Dendritic cell treated with granulocyte-macrophage colony-stimulating factor and Interleukin-4, amounts not matched to agents 40 ng/mL and 50 ng/mL, for 4 days (primary cell): Measurements from ENCODE around the gene MT4.

Source experiments
- H3K27ac Mint-ChIP-seq: one replicate; pipeline ENCODE4 v1.8.0; 2022; ENCODE audit warnings: mild to moderate bottlenecking, mixed read lengths
- H3K27me3 Mint-ChIP-seq: one replicate; pipeline ENCODE4 v1.8.0; 2022; ENCODE audit warnings: mild to moderate bottlenecking, mixed read lengths
- H3K36me3 Mint-ChIP-seq: one replicate; pipeline ENCODE4 v1.8.0; 2022; ENCODE audit warnings: low read depth, mixed read lengths
- H3K4me1 Mint-ChIP-seq: one replicate; pipeline ENCODE4 v1.8.0; 2022; ENCODE audit warnings: low read depth, mixed read lengths
- H3K4me3 Mint-ChIP-seq: one replicate; pipeline ENCODE4 v1.8.0; 2022; ENCODE audit warnings: mild to moderate bottlenecking, moderate library complexity, mixed read lengths
- H3K9me3 Mint-ChIP-seq: one replicate; pipeline ENCODE4 v1.8.0; 2022; ENCODE audit warnings: mixed read lengths
- intact Hi-C: fragments of 100-400 bp; cut with micrococcal nuclease; formaldehyde crosslinking; loops from one replicate; pipeline ENCODE4 v1.15.0; 2022

The MT4 gene

GRCh38 chr16:56564793-56565477, at the start of gene MT4:
MT4 (plus strand) TSS chr16:56565073; CDS start chr16:56565129, 56 bp downstream.
- peaks cover 22% of the 10 kb centered on the region for H3K27me3 Mint-ChIP-seq
- no peaks in the 10 kb centered on the region for H3K9me3 Mint-ChIP-seq
- intact Hi-C loops, result no loop called here
- H3K36me3 Mint-ChIP-seq, result no peaks in the 10 kb centered on the region
- peaks cover 6% of the 10 kb centered on the region for H3K4me1 Mint-ChIP-seq
- H3K27ac Mint-ChIP-seq, result no peak within 1 kb of the TSS
- H3K4me3 Mint-ChIP-seq, result no peak within 1 kb of the TSS

- Mint-ChIP-seq H3K9me3 (no peaks in the 10 kb centered on the region), H3K27me3 (peaks cover under 1% of the 10 kb centered on the region), H3K4me1 (peaks cover 26% of the 10 kb centered on the region), H3K4me3 (no peak overlapping the region), H3K27ac (no peak overlapping the region), H3K36me3 (peaks cover 10% of the 10 kb centered on the region)
- intact Hi-C loops, result no loop called here
These were observed 49.2 kb upstream of the MT4 start for GRCh38 chr16:56515665-56516064.

GRCh38 chr16:56517206-56517605, 47.7 kb upstream of the MT4 start:
- H3K4me1 Mint-ChIP-seq, result peaks cover 28% of the 10 kb centered on the region
- intact Hi-C loops, result no loop called here

GRCh38 chr16:56518425-56518824, 46.4 kb upstream of the MT4 start:
- Mint-ChIP-seq H3K4me1 (peaks cover 20% of the 10 kb centered on the region), H3K9me3 (no peaks in the 10 kb centered on the region), H3K4me3 (no peak overlapping the region), H3K36me3 (peaks cover 6% of the 10 kb centered on the region), H3K27ac (no peak overlapping the region), H3K27me3 (peaks cover 2% of the 10 kb centered on the region)
- intact Hi-C loops, result no loop called here

More at GRCh38 chr16:56517206-56517605, 47.7 kb upstream of the MT4 start:
- no peak overlapping the region for H3K27ac Mint-ChIP-seq
- H3K27me3 Mint-ChIP-seq, result peaks cover 2% of the 10 kb centered on the region
- peaks cover 6% of the 10 kb centered on the region for H3K36me3 Mint-ChIP-seq
- no peak overlapping the region for H3K4me3 Mint-ChIP-seq
- no peaks in the 10 kb centered on the region for H3K9me3 Mint-ChIP-seq

GRCh38 chr16:56519459-56520250, 45.2 kb upstream of the MT4 start, which contains the start of gene BBS2:
BBS2 (minus strand) TSS chr16:56520024; CDS start chr16:56519862, 162 bp downstream.
- peak within 1 kb of the TSS; percentile 84 for H3K27ac Mint-ChIP-seq

GRCh38 chr16:56520251-56520577, 44.7 kb upstream of the MT4 start:
- Mint-ChIP-seq H3K36me3 (peaks cover 6% of the 10 kb centered on the region), H3K4me3 (peak overlapping the region; percentile 86), H3K9me3 (no peaks in the 10 kb centered on the region), H3K27ac (peak overlapping the region; percentile 84), H3K27me3 (peaks cover 2% of the 10 kb centered on the region), H3K4me1 (peaks cover 16% of the 10 kb centered on the region)
- intact Hi-C loops, result no loop called here

More at GRCh38 chr16:56519459-56520250, 45.2 kb upstream of the MT4 start, which contains the start of gene BBS2:
- Mint-ChIP-seq H3K9me3 (no peaks in the 10 kb centered on the region), H3K4me1 (peaks cover 16% of the 10 kb centered on the region), H3K27me3 (peaks cover 2% of the 10 kb centered on the region), H3K4me3 (peak within 1 kb of the TSS; percentile 86), H3K36me3 (peaks cover 6% of the 10 kb centered on the region)
- intact Hi-C loops, result no loop called here

GRCh38 chr16:56525236-56525635, 39.6 kb upstream of the MT4 start:
- intact Hi-C loops, result no loop called here
- H3K27me3 Mint-ChIP-seq, result peaks cover 12% of the 10 kb centered on the region
- H3K4me3 Mint-ChIP-seq, result no peak overlapping the region
- no peaks in the 10 kb centered on the region for H3K36me3 Mint-ChIP-seq
- no peaks in the 10 kb centered on the region for H3K9me3 Mint-ChIP-seq
- H3K4me1 Mint-ChIP-seq, result peaks cover 6% of the 10 kb centered on the region
- no peak overlapping the region for H3K27ac Mint-ChIP-seq

- no peaks in the 10 kb centered on the region for H3K36me3 Mint-ChIP-seq
- H3K4me1 Mint-ChIP-seq, result no peaks in the 10 kb centered on the region
- peaks cover 19% of the 10 kb centered on the region for H3K27me3 Mint-ChIP-seq
- H3K27ac Mint-ChIP-seq, result no peak overlapping the region
- no peak overlapping the region for H3K4me3 Mint-ChIP-seq
- intact Hi-C loops, result no loop called here
- H3K9me3 Mint-ChIP-seq, result no peaks in the 10 kb centered on the region
These were observed 34.0 kb upstream of the MT4 start for GRCh38 chr16:56530872-56531271.

GRCh38 chr16:56532714-56533113, 32.2 kb upstream of the MT4 start:
- no peaks in the 10 kb centered on the region for H3K36me3 Mint-ChIP-seq
- H3K4me3 Mint-ChIP-seq, result no peak overlapping the region
- H3K4me1 Mint-ChIP-seq, result no peaks in the 10 kb centered on the region
- no peak overlapping the region for H3K27ac Mint-ChIP-seq
- H3K27me3 Mint-ChIP-seq, result peaks cover 15% of the 10 kb centered on the region
- H3K9me3 Mint-ChIP-seq, result no peaks in the 10 kb centered on the region
- intact Hi-C loops, result no loop called here

GRCh38 chr16:56534847-56535383, 30.0 kb upstream of the MT4 start:
- H3K4me3 Mint-ChIP-seq, result no peak overlapping the region
- no peaks in the 10 kb centered on the region for H3K36me3 Mint-ChIP-seq
- no peak overlapping the region for H3K27ac Mint-ChIP-seq
- H3K9me3 Mint-ChIP-seq, result no peaks in the 10 kb centered on the region
- H3K27me3 Mint-ChIP-seq, result peaks cover 17% of the 10 kb centered on the region
- intact Hi-C loops, result no loop called here
- H3K4me1 Mint-ChIP-seq, result peaks cover 3% of the 10 kb centered on the region

GRCh38 chr16:56538331-56538730, 26.5 kb upstream of the MT4 start:
- Mint-ChIP-seq H3K9me3 (no peaks in the 10 kb centered on the region), H3K27me3 (peaks cover 21% of the 10 kb centered on the region), H3K4me1 (peaks cover 19% of the 10 kb centered on the region), H3K4me3 (no peak overlapping the region), H3K36me3 (no peaks in the 10 kb centered on the region), H3K27ac (no peak overlapping the region)
- intact Hi-C loops, result no loop called here

- H3K9me3 Mint-ChIP-seq, result no peaks in the 10 kb centered on the region
- intact Hi-C loops, result no loop called here
- no peak overlapping the region for H3K27ac Mint-ChIP-seq
- H3K27me3 Mint-ChIP-seq, result peaks cover 18% of the 10 kb centered on the region
- H3K4me1 Mint-ChIP-seq, result peaks cover 19% of the 10 kb centered on the region
- no peaks in the 10 kb centered on the region for H3K36me3 Mint-ChIP-seq
- no peak overlapping the region for H3K4me3 Mint-ChIP-seq
These were observed 25.2 kb upstream of the MT4 start for GRCh38 chr16:56539656-56540055.

- Mint-ChIP-seq H3K4me3 (no peak overlapping the region), H3K9me3 (no peaks in the 10 kb centered on the region), H3K4me1 (peaks cover 19% of the 10 kb centered on the region), H3K27ac (no peak overlapping the region), H3K27me3 (peaks cover 22% of the 10 kb centered on the region), H3K36me3 (no peaks in the 10 kb centered on the region)
- intact Hi-C loops, result no loop called here
These were observed 22.8 kb upstream of the MT4 start for GRCh38 chr16:56542039-56542438.
